Stromal cell of bone marrow (primary cell): ENCODE measurements around the gene GSN.

ENCODE experiments used
- DNase-seq: peaks from one replicate; pipeline ENCODE4 v3.0.0-alpha.2; 2012; ENCODE audit warnings: low read depth

The GSN gene

GRCh38 chr9:121353241-121354061 lies 85.5 kb downstream of the GSN start:
- DNase-seq, result no peak

- no peak for DNase-seq
These were observed 86.2 kb downstream of the GSN start for GRCh38 chr9:121354141-121354540.

- DNase-seq, result no peak
These were observed 86.8 kb downstream of the GSN start for GRCh38 chr9:121354762-121355161.

- no peak for DNase-seq
These were observed 89.0 kb downstream of the GSN start for GRCh38 chr9:121357011-121357410.

- no peak for DNase-seq
These were observed 90.8 kb downstream of the GSN start for GRCh38 chr9:121358751-121359150.

GRCh38 chr9:121359351-121360294 lies 91.7 kb downstream of the GSN start:
- DNase-seq, result no peak

- DNase-seq, result peak; percentile 79
These were observed 92.8 kb downstream of the GSN start for GRCh38 chr9:121360601-121361374.

- DNase-seq, result peak; percentile 87
These were observed 95.1 kb downstream of the GSN start for GRCh38 chr9:121362813-121363621.

- no peak for DNase-seq
These were observed 95.6 kb downstream of the GSN start for GRCh38 chr9:121363622-121363961.

- no peak for DNase-seq
These were observed 96.1 kb downstream of the GSN start for GRCh38 chr9:121364077-121364476.

GRCh38 chr9:121364886-121365285 lies 96.9 kb downstream of the GSN start:
- DNase-seq, result no peak

GRCh38 chr9:121365564-121365963 lies 97.6 kb downstream of the GSN start:
- DNase-seq, result no peak

GRCh38 chr9:121366611-121367192 lies 98.7 kb downstream of the GSN start:
- no peak for DNase-seq

- DNase-seq, result no peak
These were observed 99.6 kb downstream of the GSN start for GRCh38 chr9:121367306-121368137.

- no peak for DNase-seq
These were observed 100.2 kb downstream of the GSN start for GRCh38 chr9:121368138-121368522.

GRCh38 chr9:121368745-121369144 lies 100.8 kb downstream of the GSN start:
- DNase-seq, result no peak

GRCh38 chr9:121369595-121370265 lies 101.8 kb downstream of the GSN start, which contains the start of gene STOM:
Gene STOM, minus strand, starts transcription at chr9:121370250. Its CDS starts 63 bp downstream, at chr9:121370187.
- peak; percentile 79 for DNase-seq

GRCh38 chr9:121371495-121372061 lies 103.6 kb downstream of the GSN start:
- DNase-seq, result no peak
